Measurements from ENCODE around the gene ZNF385B.
A peak's percentile ranks its signal among the peaks of the same experiment; 100 is the strongest.
"Not testable (repeated sequence)": the region's sequence is repeated elsewhere in the genome, so short reads cannot be mapped to it uniquely, and the experiment has no call there.

Gene ZNF385B

GRCh38 chr2:179470089-179470488, 391.3 kb downstream of the ZNF385B start:
- DNase-seq, result no peak

DNA sequence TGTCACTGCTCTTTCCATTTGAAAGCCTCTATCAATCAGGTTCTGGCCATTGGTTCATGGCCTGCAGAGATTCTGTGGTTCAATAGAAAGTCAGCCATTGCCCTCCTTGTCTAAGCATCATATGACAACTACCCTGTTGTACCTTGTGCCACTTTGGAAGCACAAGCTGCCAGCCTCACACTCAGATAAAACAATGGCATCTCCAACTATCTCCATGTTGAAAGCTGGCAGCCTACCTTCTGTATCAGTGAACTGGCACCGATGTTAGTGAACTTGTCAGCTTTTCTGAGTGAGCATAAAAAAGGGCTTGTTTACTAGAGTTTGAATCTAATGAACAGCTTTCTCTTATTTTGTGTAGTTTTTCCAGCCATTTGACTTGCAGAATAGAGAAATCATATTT, 393.5 kb downstream of the ZNF385B start:
- no peak for DNase-seq

GRCh38 chr2:179467111-179467510, 394.3 kb downstream of the ZNF385B start:
- no peak for DNase-seq

DNA sequence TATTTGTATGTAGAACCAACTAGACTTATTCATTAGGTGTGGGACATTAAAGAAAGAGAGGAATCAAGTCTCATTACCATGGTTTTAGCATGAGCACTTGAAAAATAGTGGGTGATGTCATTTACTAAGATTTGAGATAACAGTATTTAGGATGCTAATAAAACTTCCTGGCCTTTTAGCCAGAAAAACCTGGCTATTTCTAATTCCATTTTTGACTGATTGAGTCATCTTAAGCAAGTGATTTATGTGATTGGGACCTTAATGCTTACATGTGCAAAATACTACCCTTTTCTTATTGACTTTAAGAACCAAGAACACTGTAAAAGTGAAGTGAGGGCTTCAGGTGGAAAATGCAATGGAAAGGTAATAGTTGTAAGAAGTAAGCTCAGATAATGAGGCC, 400.0 kb downstream of the ZNF385B start:
- no peak for DNase-seq

DNA sequence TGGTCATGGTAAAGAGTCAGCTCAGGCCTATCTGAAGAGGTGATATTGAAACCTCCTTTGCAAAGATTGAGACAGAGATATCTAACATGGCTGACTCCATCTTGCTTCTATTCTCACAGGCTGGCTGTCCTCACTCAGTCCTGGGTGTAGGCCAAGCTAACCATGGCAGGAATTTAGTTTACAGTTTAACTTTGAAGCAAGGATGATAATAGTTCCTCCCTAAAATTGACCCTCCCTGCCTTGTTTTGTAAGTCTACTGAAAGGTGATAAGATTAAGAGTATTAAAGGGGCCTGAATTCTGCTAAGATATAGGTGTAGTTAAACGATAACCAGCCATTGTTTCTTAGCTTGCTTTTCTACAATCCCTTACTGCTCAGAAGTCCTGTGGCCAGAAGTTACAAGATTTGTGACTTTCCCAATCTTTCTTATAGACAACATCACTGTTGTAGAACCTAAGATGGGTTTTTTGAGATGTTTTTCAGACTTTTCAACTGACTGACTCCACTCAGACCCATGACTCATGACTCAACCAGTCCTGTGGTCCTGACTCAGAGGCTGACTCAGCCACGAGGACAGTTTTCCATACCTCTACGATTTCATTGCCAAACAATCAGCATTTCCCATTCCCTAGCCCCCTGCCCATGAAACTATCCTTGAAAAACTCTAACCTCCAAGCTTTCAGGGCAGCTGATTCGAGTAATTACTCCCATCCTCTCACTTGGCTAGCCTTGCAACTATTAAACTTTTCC, 401.1 kb downstream of the ZNF385B start:
- DNase-seq, result no peak

DNA sequence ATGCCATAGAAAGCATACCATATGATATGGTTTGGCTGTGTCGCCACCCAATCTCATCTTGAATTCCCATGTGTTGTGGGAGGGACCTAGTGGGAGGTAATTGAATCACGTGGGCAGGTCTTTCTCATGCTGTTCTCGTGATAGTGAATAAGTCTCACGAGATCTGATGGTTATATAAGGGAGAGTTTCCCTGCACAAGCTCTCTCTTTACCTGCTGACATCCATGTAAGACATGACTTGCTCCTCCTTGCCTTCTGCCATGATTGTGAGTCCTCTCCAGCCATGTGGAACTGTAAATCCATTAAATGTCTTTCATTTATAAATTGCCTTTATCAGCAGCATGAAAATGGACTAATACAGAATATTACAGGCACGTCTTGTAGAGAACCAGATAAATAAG, 403.3 kb downstream of the ZNF385B start:
- DNase-seq, result not testable (repeated sequence)

- no peak for DNase-seq
These were observed 405.6 kb downstream of the ZNF385B start for GRCh38 chr2:179455824-179456223.

- no peak for DNase-seq
These were observed 406.3 kb downstream of the ZNF385B start for GRCh38 chr2:179455172-179455524.

DNA sequence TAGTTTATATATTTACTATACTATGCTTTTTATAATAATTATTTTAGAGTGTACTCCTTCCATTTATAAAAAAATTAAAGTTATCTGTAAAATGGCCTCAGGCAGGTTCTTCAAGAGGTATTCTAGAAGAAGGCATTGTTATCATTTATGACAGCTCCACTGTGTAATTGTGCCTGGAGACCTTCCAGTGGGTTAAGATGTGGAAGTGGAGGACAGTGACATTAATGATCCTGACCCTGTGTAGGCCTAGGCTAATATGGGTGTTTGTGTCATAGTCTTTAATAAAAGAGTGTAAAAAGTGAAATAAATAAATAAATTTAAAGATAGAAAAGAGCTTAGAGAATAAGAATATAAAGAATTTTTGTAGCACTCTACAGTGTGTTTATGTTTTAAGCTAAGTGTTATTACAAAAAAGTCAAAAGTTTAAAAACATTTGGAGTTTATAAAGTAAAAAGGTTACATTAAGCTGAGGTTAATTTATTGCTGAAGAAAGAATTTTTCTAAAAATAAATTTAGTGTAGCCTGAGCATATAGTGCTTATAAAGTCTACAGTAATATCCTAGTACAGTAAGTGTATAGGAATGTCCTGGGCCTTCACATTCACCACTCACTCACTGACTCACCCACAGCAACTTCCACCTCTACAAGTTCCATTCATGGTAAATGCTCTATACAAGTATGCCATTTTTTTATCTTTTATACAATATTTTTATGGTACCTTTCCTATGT, 406.8 kb downstream of the ZNF385B start:
- no peak for DNase-seq

DNA sequence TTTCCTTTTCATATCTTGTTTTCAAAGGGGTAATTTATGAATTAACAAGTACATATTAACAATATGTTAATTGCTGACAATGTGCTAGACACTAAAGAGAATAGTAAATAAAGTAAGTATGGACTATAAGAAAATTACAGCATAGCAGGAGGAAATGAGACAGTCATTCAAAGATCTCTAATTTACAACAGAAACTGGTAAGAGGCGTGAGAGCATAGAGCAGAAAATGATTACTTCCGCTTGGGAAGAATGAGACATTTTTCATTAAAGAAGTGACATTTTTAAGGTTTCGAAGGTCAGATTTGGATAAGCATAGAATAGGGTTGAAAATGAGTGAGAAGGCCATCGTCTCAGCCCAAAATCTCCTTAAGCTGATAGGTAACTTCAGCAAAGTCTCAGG, 412.4 kb downstream of the ZNF385B start:
- no peak for DNase-seq

- DNase-seq, result no peak
These were observed 413.5 kb downstream of the ZNF385B start for GRCh38 chr2:179447839-179448447.

- no peak for DNase-seq
These were observed 414.0 kb downstream of the ZNF385B start for GRCh38 chr2:179447421-179447820.

GRCh38 chr2:179446476-179447141, 414.8 kb downstream of the ZNF385B start:
- DNase-seq, result no peak

DNA sequence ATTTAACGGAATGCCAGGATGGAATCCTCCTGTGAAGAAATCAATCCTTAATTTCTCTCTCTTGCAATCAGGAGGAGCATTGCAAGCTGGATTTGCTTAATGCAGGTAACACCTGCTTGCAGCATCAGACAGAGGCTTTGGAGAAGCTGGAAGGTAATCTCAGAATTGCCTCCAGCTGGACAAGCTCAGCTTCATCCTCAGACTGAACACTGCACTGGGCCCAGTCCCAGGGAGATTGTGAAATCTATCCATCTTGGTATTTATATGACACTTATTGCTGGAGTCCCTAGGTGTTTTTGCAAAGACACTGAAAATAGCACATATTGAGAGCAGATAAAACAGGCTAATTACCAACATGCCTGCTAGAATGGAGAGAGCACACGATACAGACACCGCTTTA, 417.4 kb downstream of the ZNF385B start:
- DNase-seq, result no peak

DNA sequence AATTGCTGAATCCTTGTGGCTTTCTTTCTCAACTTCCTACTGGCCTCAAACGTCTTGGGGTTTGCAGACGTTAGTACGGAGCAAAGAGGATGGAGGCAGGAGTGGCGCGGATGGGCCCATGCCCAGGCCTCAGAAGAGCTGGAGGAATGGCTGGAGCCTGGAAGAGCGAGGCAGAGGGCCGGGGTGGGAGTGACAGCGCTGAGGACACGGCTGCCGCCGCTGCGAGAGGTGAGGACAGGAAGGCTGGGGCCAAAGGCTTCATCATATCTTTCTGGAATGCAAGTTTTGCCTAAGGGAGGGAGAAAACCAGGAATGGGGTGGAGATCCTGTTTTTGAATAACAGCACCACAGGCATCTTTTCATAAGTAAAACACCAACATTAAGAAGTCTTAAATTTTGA, 418.2 kb downstream of the ZNF385B start:
- no peak for DNase-seq

DNA sequence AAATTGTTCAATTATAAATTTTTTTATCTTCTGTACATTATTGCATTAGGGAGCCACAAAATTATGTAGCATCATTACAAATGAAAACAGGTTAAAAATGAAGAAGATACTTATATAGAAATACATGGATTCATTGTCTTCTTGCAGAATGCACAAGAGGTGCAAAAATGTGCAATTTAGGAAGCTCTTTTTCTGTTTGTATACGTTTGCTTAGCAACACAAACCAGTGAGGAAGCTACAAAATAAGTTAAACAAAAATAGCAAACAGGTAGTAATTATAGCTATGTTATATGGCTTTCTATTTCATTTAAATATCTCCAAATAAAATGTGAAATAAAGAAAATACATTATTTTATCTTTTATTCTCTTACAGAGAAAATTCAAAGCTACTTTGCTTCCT, 419.2 kb downstream of the ZNF385B start:
- DNase-seq, result no peak

GRCh38 chr2:179441551-179441950, 419.9 kb downstream of the ZNF385B start:
- no peak for DNase-seq

GRCh38 chr2:179440642-179441251, 420.7 kb downstream of the ZNF385B start:
- peak in 2 of 5 donors; percentile 3 to 20 for DNase-seq

- DNase-seq, result no peak
These were observed 422.8 kb downstream of the ZNF385B start for GRCh38 chr2:179438654-179439053.

GRCh38 chr2:179437430-179437829, 424.0 kb downstream of the ZNF385B start:
- DNase-seq, result no peak

DNA sequence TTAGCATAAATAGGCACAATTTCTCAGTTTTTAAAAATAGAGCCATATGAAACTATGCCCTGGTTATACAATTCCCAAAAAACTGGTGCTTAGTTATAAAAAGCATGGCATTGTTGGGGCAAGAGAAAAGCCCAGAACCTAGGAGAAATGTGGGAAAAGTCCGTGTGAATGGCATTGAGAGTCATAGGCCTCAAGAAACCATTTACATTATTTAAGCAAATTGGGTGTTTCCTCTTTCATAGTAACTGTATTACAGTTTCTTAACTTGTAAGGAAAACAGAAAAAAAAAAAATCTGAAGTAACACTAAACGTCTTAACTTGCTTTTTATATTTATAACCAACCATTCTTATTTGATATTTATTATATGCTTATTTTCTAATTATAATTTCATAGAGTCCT, 425.8 kb downstream of the ZNF385B start:
- no peak for DNase-seq

- no peak for DNase-seq
These were observed 426.4 kb downstream of the ZNF385B start for GRCh38 chr2:179435000-179435399.

GRCh38 chr2:179434357-179434756, 427.1 kb downstream of the ZNF385B start:
- no peak for DNase-seq

All from T-helper 1 cell (primary cell).